HEK293 (cell line): ENCODE measurements around the gene MALL.
"Not testable (repeated sequence)": the region's sequence is repeated elsewhere in the genome, so short reads cannot be mapped to it uniquely, and the experiment has no call there.

Source experiments
- CTCF ChIA-PET: fragments of 350-600 bp; formaldehyde crosslinking; extraction: SDS; loops from one replicate; lab custom pipeline; 2021; ENCODE audit warnings: antibody characterized with exemption; lab: Yijun Ruan, JAX
- POLR2A ChIA-PET: fragments of 300-600 bp; formaldehyde crosslinking; extraction: SDS; loops from one replicate; lab custom pipeline; 2020; ENCODE audit warnings: antibody characterized with exemption, inconsistent platforms; lab: Yijun Ruan, JAX
- H3K27ac ChIP-seq: fragments of 200-500 bp; sonication (Bioruptor generic); 2 replicates; pipeline ENCODE4 v1.5.1; 2014; ENCODE audit warnings: low read depth, low read length, control low read depth, inconsistent platforms; ENCODE audit errors: extremely low read depth
- H3K36me3 ChIP-seq, 2 experiments: fragments of 200-500 bp in 1 of 2; sonication (Bioruptor generic) in 1 of 2; 1 replicate in 1 of 2; 2 replicates in 1 of 2; pipeline ENCODE4 v1.5.1; 2014 to 2017; ENCODE audit warnings: inconsistent platforms in 2 of 2, low read length in 2 of 2; ENCODE audit not compliant: control insufficient read depth in 2 of 2, insufficient read depth in 1 of 2
- H3K4me1 ChIP-seq: fragments of 200-500 bp; sonication (Bioruptor generic); 2 replicates; pipeline ENCODE4 v1.5.1; 2014; ENCODE audit warnings: mild to moderate bottlenecking, low read length, inconsistent platforms; ENCODE audit not compliant: control insufficient read depth, insufficient read depth
- H3K4me3 ChIP-seq: 2 replicates; pipeline ENCODE4 v1.5.1; 2011; ENCODE audit warnings: low read depth, mild to moderate bottlenecking, control low read depth, low read length, moderate library complexity
- H3K9me3 ChIP-seq: fragments of 200-500 bp; sonication (Bioruptor generic); 2 replicates; pipeline ENCODE4 v1.5.1; 2014; ENCODE audit warnings: low read depth, low read length, inconsistent platforms; ENCODE audit not compliant: control insufficient read depth, insufficient read depth

The MALL gene

DNA sequence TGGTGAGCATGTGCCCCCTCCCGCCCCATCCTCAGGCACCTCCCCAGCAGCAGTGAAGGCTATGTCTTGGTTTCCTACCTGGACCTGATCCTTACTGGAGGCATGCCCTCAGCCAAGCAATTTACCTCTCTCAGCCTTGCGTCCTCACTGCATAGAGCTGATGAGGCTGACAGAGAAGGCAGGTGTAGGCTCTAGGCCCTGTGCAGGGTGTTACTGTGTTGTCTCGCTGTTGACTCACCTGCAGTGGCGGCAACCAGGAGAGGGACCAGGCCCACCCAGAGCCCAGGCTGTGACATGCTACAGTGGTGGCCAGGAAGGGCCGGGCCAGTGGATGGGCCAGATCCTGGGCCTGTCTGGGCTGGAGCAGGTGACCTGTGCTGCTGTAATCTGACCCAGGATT, 65.9 kb downstream of the MALL start:
- H3K27ac ChIP-seq, H3K4me3 ChIP-seq, H3K36me3 ChIP-seq, H3K4me1 ChIP-seq, H3K9me3 ChIP-seq, CTCF ChIA-PET, POLR2A ChIA-PET: not testable (repeated sequence)

DNA sequence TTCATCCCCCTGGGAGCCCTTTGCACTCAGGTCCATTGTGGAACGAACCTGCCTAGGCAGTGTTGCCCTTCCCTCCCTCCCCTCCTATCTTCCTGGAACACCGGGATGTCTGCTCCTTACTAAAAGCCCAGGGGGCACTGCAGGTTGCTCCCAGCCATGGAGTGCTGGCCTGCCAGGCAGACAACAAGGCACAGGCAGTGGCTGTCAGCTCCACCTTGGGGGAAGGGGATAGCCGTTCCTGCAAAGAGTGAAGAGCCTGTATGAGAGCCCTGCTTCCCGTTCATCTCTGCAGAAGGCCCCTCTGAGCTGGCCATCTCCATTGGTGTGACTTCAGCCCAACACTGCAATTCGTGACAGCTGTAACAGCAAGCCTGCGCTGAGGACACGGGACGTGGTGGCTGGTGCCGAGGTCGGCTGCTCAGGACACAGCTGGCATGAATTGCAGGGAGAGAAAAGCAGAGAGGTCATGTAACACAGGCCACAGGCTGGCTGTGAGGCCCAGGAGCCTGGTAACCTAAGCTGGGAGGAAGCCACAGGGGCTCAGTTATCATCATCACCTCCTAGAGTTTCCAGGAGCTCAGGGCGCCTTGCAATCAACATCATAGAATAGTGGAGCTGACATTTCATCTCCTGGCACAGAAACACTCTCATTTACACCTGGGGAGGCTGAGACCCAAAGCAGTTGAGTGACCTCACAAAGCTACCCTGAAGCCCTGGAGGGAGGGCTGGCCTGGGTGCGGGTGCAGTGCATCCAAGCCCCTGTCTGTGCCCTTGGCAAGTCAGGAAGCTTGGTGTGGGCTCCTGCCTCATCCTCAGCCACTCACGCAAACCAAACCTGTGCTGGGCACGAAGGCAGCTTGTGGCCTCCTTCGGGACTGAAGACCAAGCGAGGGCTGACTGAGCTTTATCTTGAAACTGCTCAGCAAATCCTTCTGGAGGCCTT, 67.1 kb downstream of the MALL start:
- CTCF ChIA-PET = interaction anchor here (0.7 kb wide), 1 partner anchor 126 kb away, joined by 5 read pairs; no protein-coding TSS in a partner anchor
- H3K9me3 ChIP-seq, POLR2A ChIA-PET: not testable (repeated sequence)

DNA sequence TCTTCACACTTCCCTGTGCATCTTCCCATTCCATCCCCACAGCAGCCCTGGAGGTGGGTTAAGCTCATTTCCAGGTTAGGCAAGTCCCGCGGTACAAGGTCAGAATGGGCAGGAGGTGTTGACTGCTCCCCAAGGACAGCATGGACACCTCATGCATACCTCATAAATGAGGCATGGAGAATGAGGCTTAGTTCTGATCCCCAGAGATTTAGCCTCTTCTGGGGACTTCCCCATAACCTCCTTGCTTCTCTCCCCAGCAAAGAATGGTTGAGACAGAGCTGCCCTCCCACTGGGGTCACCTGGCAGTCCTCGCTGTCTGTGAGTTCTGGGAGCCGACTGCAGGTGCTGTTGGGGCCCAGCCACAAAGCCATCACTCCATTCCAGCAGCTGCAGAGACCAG, 68.4 kb downstream of the MALL start:
- H3K4me1 ChIP-seq, H3K9me3 ChIP-seq, CTCF ChIA-PET, POLR2A ChIA-PET, H3K27ac ChIP-seq, H3K36me3 ChIP-seq, H3K4me3 ChIP-seq: not testable (repeated sequence)

More for the DNA sequence above, 67.1 kb downstream of the MALL start:
- H3K36me3 ChIP-seq, H3K4me1 ChIP-seq, H3K4me3 ChIP-seq, H3K27ac ChIP-seq: not testable (repeated sequence)

GRCh38 chr2:110041941-110042660, 73.5 kb downstream of the MALL start:
- H3K36me3 ChIP-seq, H3K4me1 ChIP-seq, H3K9me3 ChIP-seq, H3K27ac ChIP-seq, H3K4me3 ChIP-seq, CTCF ChIA-PET, POLR2A ChIA-PET: not testable (repeated sequence)

DNA sequence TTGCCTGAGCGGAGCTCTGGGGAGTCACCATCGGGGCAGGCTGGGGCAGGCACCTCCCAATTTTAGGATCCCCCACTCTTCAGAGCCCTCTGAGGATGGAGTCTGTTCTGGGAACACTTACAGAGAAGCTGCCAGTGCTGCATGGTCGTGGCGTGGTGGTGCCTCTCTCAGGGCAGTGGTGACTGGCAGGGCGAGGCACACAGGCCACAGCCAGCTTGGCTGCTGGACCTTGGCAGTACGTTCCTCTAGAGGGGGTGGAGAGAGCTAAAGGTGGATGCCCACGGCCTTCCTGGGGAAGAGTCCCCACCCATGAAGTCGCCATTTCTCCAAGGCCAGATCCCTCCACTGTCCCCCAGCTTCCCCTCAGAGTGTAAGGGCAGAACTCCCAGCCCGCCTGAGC, 78.3 kb downstream of the MALL start:
- CTCF ChIA-PET, H3K9me3 ChIP-seq, H3K36me3 ChIP-seq, POLR2A ChIA-PET, H3K4me1 ChIP-seq, H3K27ac ChIP-seq, H3K4me3 ChIP-seq: not testable (repeated sequence)

- H3K4me3 ChIP-seq, H3K9me3 ChIP-seq, CTCF ChIA-PET, H3K36me3 ChIP-seq, H3K4me1 ChIP-seq, POLR2A ChIA-PET, H3K27ac ChIP-seq: not testable (repeated sequence)
Measured at GRCh38 chr2:110035384-110035783, 80.2 kb downstream of the MALL start.

- H3K4me1 ChIP-seq, CTCF ChIA-PET, H3K4me3 ChIP-seq, H3K9me3 ChIP-seq, POLR2A ChIA-PET, H3K27ac ChIP-seq, H3K36me3 ChIP-seq: not testable (repeated sequence)
Measured at GRCh38 chr2:110034935-110035334, 80.7 kb downstream of the MALL start.
